Measurements from ENCODE around the gene ASB5. TPM values are rescaled to one million over a fixed set of nuclear protein-coding genes. Genes with fewer than 3 reads are reported as not detected.

The ASB5 gene
- polyA plus RNA-seq, 3 donors = not detected

- Histone ChIP-seq H4K20me1 (ENCODE audit: insufficient read depth, low read length) (no peaks in the 10 kb centered on the region), H2AFZ (ENCODE audit: insufficient read depth, low read depth, low read length, poor library complexity, severe bottlenecking) (no peak overlapping the region), H3K4me1 (ENCODE audit: control insufficient read depth in 1 of 2, insufficient read depth in 2 of 2, low read length in 2 of 2) (no peaks in the 10 kb centered on the region), H3K4me3 (replicated peaks in 1 of 3; ENCODE audit: low read depth in 2 of 3, low read length in 3 of 3) (no peak overlapping the region), H3K36me3 (replicated peaks in 1 of 2; ENCODE audit: control insufficient read depth in 1 of 2, insufficient read depth in 2 of 2, low read length in 2 of 2) (no peaks in the 10 kb centered on the region), H3K27me3 (ENCODE audit: control insufficient read depth in 2 of 2, insufficient read depth in 2 of 2, low read length in 2 of 2) (peaks cover 0 to 3% of the 10 kb centered on the region in 2 donors), H3K9ac (ENCODE audit: insufficient read depth, low read length, poor library complexity, severe bottlenecking) (no peak overlapping the region), H3K4me2 (replicated peaks; ENCODE audit: extremely low read depth, low read length, poor library complexity, severe bottlenecking) (no peak overlapping the region), H3K9me3 (replicated peaks in 1 of 2; ENCODE audit: control insufficient read depth in 1 of 2, insufficient read depth in 1 of 2, low read length in 2 of 2) (no peaks in the 10 kb centered on the region), H3K27ac (ENCODE audit: low read depth in 1 of 2, low read length in 2 of 2) (no peak overlapping the region), H3K79me2 (ENCODE audit: insufficient read depth, low read length) (no peaks in the 10 kb centered on the region)
- Mint-ChIP-seq H3K27ac (no peak overlapping the region), H3K36me3 (no peaks in the 10 kb centered on the region), H3K9me3 (no peaks in the 10 kb centered on the region), H3K4me1 (no peaks in the 10 kb centered on the region), H3K27me3 (ENCODE audit: low read depth in 3 of 3) (peaks cover 0 to 6% (median 3%) of the 10 kb centered on the region in 3 donors), H3K4me3 (no peak overlapping the region)
- no peak for TF ChIP-seq CTCF (IDR thresholded peaks at IDR 0.05)
- DNase-seq = no peak
- intact Hi-C loops (cut with micrococcal nuclease) = no loop called here
- WGBS (ENCODE audit: insufficient coverage) = 50% methylated on average over 2 of the region's 3 CpGs
These were observed 3.8 kb upstream of the ASB5 start for GRCh38 chr4:176272799-176273198.

- Histone ChIP-seq H3K27me3 (ENCODE audit: control insufficient read depth in 2 of 2, insufficient read depth in 2 of 2, low read length in 2 of 2) (peaks cover 0 to 3% of the 10 kb centered on the region in 2 donors), H3K4me2 (replicated peaks; ENCODE audit: extremely low read depth, low read length, poor library complexity, severe bottlenecking) (no peak overlapping the region), H2AFZ (ENCODE audit: insufficient read depth, low read depth, low read length, poor library complexity, severe bottlenecking) (no peak overlapping the region)
These were observed 2.7 kb upstream of the ASB5 start for GRCh38 chr4:176271749-176272148.

More at GRCh38 chr4:176271749-176272148, 2.7 kb upstream of the ASB5 start:
- Mint-ChIP-seq H3K4me1 (no peaks in the 10 kb centered on the region), H3K4me3 (no peak overlapping the region), H3K27ac (no peak overlapping the region), H3K27me3 (ENCODE audit: low read depth in 3 of 3) (peaks cover 2 to 6% (median 3%) of the 10 kb centered on the region in 3 donors), H3K36me3 (no peaks in the 10 kb centered on the region), H3K9me3 (no peaks in the 10 kb centered on the region)
- intact Hi-C loops (cut with micrococcal nuclease) = no loop called here
- no peak for TF ChIP-seq CTCF (IDR thresholded peaks at IDR 0.05)
- Histone ChIP-seq H3K4me1 (ENCODE audit: control insufficient read depth in 1 of 2, insufficient read depth in 2 of 2, low read length in 2 of 2) (no peaks in the 10 kb centered on the region), H3K27ac (ENCODE audit: low read depth in 1 of 2, low read length in 2 of 2) (no peak overlapping the region), H3K9ac (ENCODE audit: insufficient read depth, low read length, poor library complexity, severe bottlenecking) (no peak overlapping the region), H3K4me3 (replicated peaks in 1 of 3; ENCODE audit: low read depth in 2 of 3, low read length in 3 of 3) (no peak overlapping the region), H4K20me1 (ENCODE audit: insufficient read depth, low read length) (no peaks in the 10 kb centered on the region), H3K9me3 (replicated peaks in 1 of 2; ENCODE audit: control insufficient read depth in 1 of 2, insufficient read depth in 1 of 2, low read length in 2 of 2) (no peaks in the 10 kb centered on the region), H3K79me2 (ENCODE audit: insufficient read depth, low read length) (no peaks in the 10 kb centered on the region), H3K36me3 (replicated peaks in 1 of 2; ENCODE audit: control insufficient read depth in 1 of 2, insufficient read depth in 2 of 2, low read length in 2 of 2) (no peaks in the 10 kb centered on the region)
- no peak for DNase-seq
- whole genome bisulfite sequencing (ENCODE audit: insufficient coverage) = 88% methylated on average over 1 of the region's 3 CpGs

Measured in CD14-positive monocyte (primary cell).